HepG2 (cell line): ENCODE results near the gene APBB1. TPM values are rescaled to one million over a fixed set of nuclear protein-coding genes. Genes with fewer than 3 reads are reported as not detected.

ENCODE experiments used
- ATAC-seq: fragments of 200-7000 bp; cut with Tn5 transposase; 3 replicates; pipeline ENCODE4 v1.9.1; 2020; ENCODE audit warnings: mild to moderate bottlenecking, moderate library complexity
- BruUV-seq: library from RNA; stranded (reverse); fragments of 400-500 nt; replicated peaks from 2 replicates; lab custom pipeline; 2021; lab: Mats Ljungman, UMichigan
- CTCF ChIA-PET: fragments of 300-600 bp; formaldehyde crosslinking; extraction: SDS; loops from one replicate; lab custom pipeline; 2021; ENCODE audit warnings: low total read pairs, inconsistent platforms, low intra/inter-chr PET ratio; lab: Yijun Ruan, JAX
- POLR2A ChIA-PET: fragments of 350-600 bp; sonication (Branson Sonifier 250); formaldehyde crosslinking; loops from one replicate; lab custom pipeline; 2020; ENCODE audit warnings: antibody characterized with exemption, inconsistent platforms; lab: Yijun Ruan, JAX
- DNase-seq: peaks from one replicate; pipeline ENCODE4 v3.0.0-alpha.2; 2015; ENCODE audit warnings: low spot score
- FAIRE-seq: peaks from 3 replicates; lab custom pipeline; 2011; peaks lifted over from hg19 to GRCh38; lab: Jason Lieb, UNC
- H2AFZ ChIP-seq: one replicate; pipeline ENCODE4 v1.6.1; 2011; ENCODE audit warnings: low read length, inconsistent platforms
- H3K27ac ChIP-seq: fragments of 300-600 bp; 3 replicates; pipeline ENCODE4 v1.8.0; 2011; ENCODE audit warnings: mixed run types, mild to moderate bottlenecking, mixed read lengths, low read length, inconsistent platforms; ENCODE audit not compliant: insufficient read depth; ENCODE audit errors: extremely low read length
- H3K27me3 ChIP-seq, 2 experiments: fragments of 200-600 bp in 1 of 2; 2 replicates in 1 of 2; 3 replicates in 1 of 2; pipeline versions ENCODE4 v1.6.0 to v1.8.0; 2011; ENCODE audit warnings: low read length in 2 of 2, mild to moderate bottlenecking in 2 of 2, moderate library complexity in 2 of 2, inconsistent platforms in 1 of 2; ENCODE audit not compliant: insufficient read depth in 2 of 2, control insufficient read depth in 1 of 2
- H3K36me3 ChIP-seq, 2 experiments: fragments of 200-600 bp in 1 of 2; replicated peaks in 1 of 2; 2 replicates in 1 of 2; 3 replicates in 1 of 2; pipeline versions ENCODE4 v1.5.1 to v1.8.0; 2011; ENCODE audit warnings: low read length in 2 of 2, inconsistent platforms in 1 of 2; ENCODE audit not compliant: insufficient read depth in 2 of 2, control insufficient read depth in 1 of 2
- H3K4me1 ChIP-seq: 2 replicates; pipeline ENCODE4 v1.5.1; 2012; ENCODE audit warnings: low read length, inconsistent platforms; ENCODE audit not compliant: insufficient read depth
- H3K4me2 ChIP-seq: 2 replicates; pipeline ENCODE4 v1.6.0; 2011; ENCODE audit warnings: low read depth, low read length, inconsistent platforms
- H3K4me3 ChIP-seq, 3 experiments: fragments of 200-600 bp in 1 of 3; sonication (generic), shearing (Covaris generic) in 1 of 3; replicated peaks in 1 of 3; 2 replicates each; pipeline ENCODE4 v1.5.1; 2011 to 2016; ENCODE audit warnings: low read length in 3 of 3, inconsistent platforms in 2 of 3, low read depth in 2 of 3, mild to moderate bottlenecking in 2 of 3, control low read depth in 1 of 3, mixed read lengths in 1 of 3; ENCODE audit not compliant: insufficient read depth in 1 of 3
- H3K79me2 ChIP-seq: one replicate; pipeline ENCODE4 v1.6.1; 2011; ENCODE audit warnings: low read length, inconsistent platforms; ENCODE audit not compliant: insufficient read depth
- H3K9ac ChIP-seq: 2 replicates; pipeline ENCODE4 v1.6.0; 2011; ENCODE audit warnings: mild to moderate bottlenecking, low read depth, low read length, inconsistent platforms; ENCODE audit not compliant: insufficient read depth
- H3K9me3 ChIP-seq: 2 replicates; pipeline ENCODE4 v1.5.1; 2012; ENCODE audit warnings: mild to moderate bottlenecking, low read length
- H4K20me1 ChIP-seq: 2 replicates; pipeline ENCODE4 v1.6.0; 2011; ENCODE audit warnings: inconsistent platforms, mild to moderate bottlenecking, low read length, moderate library complexity; ENCODE audit not compliant: insufficient read depth
- FIP1L1 ChIP-seq: fragments of 200-400 bp; formaldehyde crosslinking; IDR thresholded peaks from 2 replicates; pipeline ENCODE4 v1.6.1; 2018; ENCODE audit warnings: low read depth, mild to moderate bottlenecking, low read length, moderate library complexity, borderline replicate concordance; ENCODE audit not compliant: insufficient read depth
- HINFP ChIP-seq: sonication (generic); formaldehyde crosslinking; IDR thresholded peaks from 2 replicates; pipeline ENCODE4 v1.4.0; 2020; ENCODE audit warnings: low read depth, mild to moderate bottlenecking, missing genetic modification reagents
- HMG20B ChIP-seq: conservative IDR thresholded peaks from 2 replicates; pipeline ENCODE4 v1.6.1; 2016; ENCODE audit warnings: missing genetic modification reagents, missing compliant biosample characterization
- HNF4A ChIP-seq: sonication (generic); formaldehyde crosslinking; IDR thresholded peaks from 2 replicates; pipeline ENCODE4 v1.4.0; 2020; ENCODE audit warnings: missing genetic modification reagents
- HOXA3 ChIP-seq: sonication (generic); formaldehyde crosslinking; IDR thresholded peaks from 2 replicates; pipeline ENCODE4 v1.5.0; 2020; ENCODE audit warnings: missing genetic modification reagents
- KDM1A ChIP-seq: IDR thresholded peaks from 2 replicates; pipeline ENCODE4 v1.6.1; 2016; ENCODE audit warnings: missing compliant biosample characterization
- MLLT10 ChIP-seq: sonication (generic); formaldehyde crosslinking; IDR thresholded peaks from 2 replicates; pipeline ENCODE4 v1.4.0; 2020; ENCODE audit warnings: missing genetic modification reagents
- MTA1 ChIP-seq: sonication (generic); formaldehyde crosslinking; IDR thresholded peaks from 2 replicates; pipeline ENCODE4 v1.4.0; 2020; ENCODE audit warnings: missing genetic modification reagents, mild to moderate bottlenecking, borderline replicate concordance
- MYPOP ChIP-seq: sonication (generic); formaldehyde crosslinking; IDR thresholded peaks from 2 replicates; pipeline ENCODE4 v1.8.1; 2023; ENCODE audit warnings: mild to moderate bottlenecking, moderate library complexity, missing genetic modification reagents
- NFIB ChIP-seq: sonication (generic); formaldehyde crosslinking; IDR thresholded peaks from 2 replicates; pipeline ENCODE4 v1.9.0; 2021; ENCODE audit warnings: missing genetic modification reagents, mild to moderate bottlenecking, borderline replicate concordance
- SMAD1 ChIP-seq: sonication (generic); formaldehyde crosslinking; IDR thresholded peaks from 2 replicates; pipeline ENCODE4 v1.4.0; 2020; ENCODE audit warnings: missing genetic modification reagents, low read depth, mild to moderate bottlenecking, borderline replicate concordance
- TEF ChIP-seq: sonication (generic); formaldehyde crosslinking; IDR thresholded peaks from 2 replicates; pipeline ENCODE4 v1.5.0; 2020; ENCODE audit warnings: missing genetic modification reagents
- ZFP41 ChIP-seq: sonication (generic); formaldehyde crosslinking; IDR thresholded peaks from 2 replicates; pipeline ENCODE4 v1.4.0; 2020; ENCODE audit warnings: mild to moderate bottlenecking, missing genetic modification reagents, borderline replicate concordance
- ZKSCAN1 ChIP-seq: fragments of 150-350 bp; IDR thresholded peaks from 2 replicates; pipeline ENCODE4 v1.6.1; 2014; ENCODE audit warnings: low read length
- ZNF549 ChIP-seq: sonication (generic); formaldehyde crosslinking; IDR thresholded peaks from 2 replicates; pipeline ENCODE4 v1.5.0; 2020; ENCODE audit warnings: missing genetic modification reagents
- ZNF577 ChIP-seq: sonication (generic); formaldehyde crosslinking; IDR thresholded peaks from 2 replicates; pipeline ENCODE4 v1.4.0; 2020; ENCODE audit warnings: mild to moderate bottlenecking, low read depth, missing genetic modification reagents, borderline replicate concordance
- ZNF766 ChIP-seq: sonication (generic); formaldehyde crosslinking; IDR thresholded peaks from 2 replicates; pipeline ENCODE4 v1.5.0; 2020; ENCODE audit warnings: missing genetic modification reagents, borderline replicate concordance
- WGBS: methylation state at CpG from one replicate; pipeline ENCODE4 v1.1.6; 2017; ENCODE audit warnings: low lambda C conversion rate; 5-methylcytosine and 5-hydroxymethylcytosine counted together
- in situ Hi-C: cut with HindIII; loops from 2 replicates; pipeline ENCODE4 v1.10.0; 2017; ENCODE audit warnings: low pct_unique_long_range_greater_than_20kb; ENCODE audit not compliant: extremely low pct_ligation_motif_present
- intact Hi-C: fragments of 100-400 bp; cut with micrococcal nuclease; formaldehyde crosslinking; loops from one replicate; pipeline ENCODE4 v1.10.0; 2022; ENCODE audit not compliant: unreplicated experiment
- polyA plus RNA-seq, 8 experiments: library from polyadenylated mRNA; depleted of rRNA in 3 of 8; stranded (reverse) in 7 of 8; unstranded in 1 of 8; fragments of >200 nt; fragmentation: Illumina TruSeq in 4 of 8; extraction: Trizol in 4 of 8; gene quantifications; 2 replicates each; pipeline versions ENCODE4 v1.2.1 to v1.2.3, GENCODE V29; 2011 to 2016; ENCODE audit warnings: low read depth in 4 of 8, missing spikeins in 1 of 8, mixed read lengths in 1 of 8; ENCODE audit not compliant: insufficient read depth in 1 of 8
- total RNA-seq, 5 experiments: library from RNA; depleted of rRNA; stranded (reverse); fragments of >200 nt; fragmentation: Illumina TruSeq; extraction: Trizol; gene quantifications; 2 replicates each; pipeline ENCODE4 v1.2.3, GENCODE V29; 2016; ENCODE audit warnings: low read depth in 1 of 5
- TF ChIP-seq, protein P1 (sequence below): sonication (generic); formaldehyde crosslinking; IDR thresholded peaks from 2 replicates; pipeline ENCODE4 v1.9.0; 2021; ENCODE audit warnings: missing genetic modification reagents, borderline replicate concordance

APBB1 gene
- total and polyA plus RNA-seq, 2 of the 13 experiments (the other 11 are each of a cell fraction or from before 2014, with no cell fraction given): 1.7 to 3.5 TPM

GRCh38 chr11:6385046-6385777, 33.7 kb downstream of the APBB1 start:
- H3K36me3 ChIP-seq: no peaks in the 10 kb centered on the region
- ChIA-PET POLR2A (interaction anchor here (1.7 kb wide), 1 partner anchor 56 kb away, joined by 4 read pairs; the partner anchor contains the start of gene HPX), CTCF (no interaction called here)
- ATAC-seq (no peak), FAIRE-seq (no peak), DNase-seq (no peak)
- no peaks in the 10 kb centered on the region for H4K20me1 ChIP-seq
- no peaks in the 10 kb centered on the region for H3K9me3 ChIP-seq
- WGBS: 80% methylated on average over 7 of the region's 7 CpGs
- peaks cover 29% of the 10 kb centered on the region for H3K4me1 ChIP-seq
- in situ Hi-C loops: loop anchor here (10.0 kb wide), 1 partner anchor 120 kb away; no protein-coding TSS in a partner anchor
- no peak overlapping the region for H3K9ac ChIP-seq
- intact Hi-C loops: loop anchor here (5.0 to 10.0 kb wide), 2 partner anchors 97 to 300 kb away; partner anchors contain the start of genes ARFIP2, MRPL17 and TIMM10B
- H3K4me3 ChIP-seq: no peak overlapping the region
- no peaks in the 10 kb centered on the region for H3K79me2 ChIP-seq
- peaks cover 1% of the 10 kb centered on the region in 2 experiments; a peak in 4 of 5 replicates for H3K27me3 ChIP-seq
- BruUV-seq: no TSS peak
- no peak overlapping the region for H3K27ac ChIP-seq
- no peak overlapping the region for H2AFZ ChIP-seq
- no peak overlapping the region for H3K4me2 ChIP-seq
- TF ChIP-seq ZNF766 (CRISPR knock-in tag) (no peak), TEF (CRISPR knock-in tag) (no peak), ZKSCAN1 (no peak), ZNF577 (no peak), MTA1 (CRISPR knock-in tag) (no peak), ZFP41 (CRISPR knock-in tag) (no peak), ZNF549 (no peak), KDM1A (no peak), HMG20B (CRISPR knock-in tag) (no peak), SMAD1 (CRISPR knock-in tag) (no peak), HNF4A (CRISPR knock-in tag) (no peak), MYPOP (no peak), FIP1L1 (no peak), HOXA3 (CRISPR knock-in tag) (no peak), HINFP (no peak), NFIB (CRISPR knock-in tag) (no peak), MLLT10 (no peak)
- TF ChIP-seq, protein P1, sequence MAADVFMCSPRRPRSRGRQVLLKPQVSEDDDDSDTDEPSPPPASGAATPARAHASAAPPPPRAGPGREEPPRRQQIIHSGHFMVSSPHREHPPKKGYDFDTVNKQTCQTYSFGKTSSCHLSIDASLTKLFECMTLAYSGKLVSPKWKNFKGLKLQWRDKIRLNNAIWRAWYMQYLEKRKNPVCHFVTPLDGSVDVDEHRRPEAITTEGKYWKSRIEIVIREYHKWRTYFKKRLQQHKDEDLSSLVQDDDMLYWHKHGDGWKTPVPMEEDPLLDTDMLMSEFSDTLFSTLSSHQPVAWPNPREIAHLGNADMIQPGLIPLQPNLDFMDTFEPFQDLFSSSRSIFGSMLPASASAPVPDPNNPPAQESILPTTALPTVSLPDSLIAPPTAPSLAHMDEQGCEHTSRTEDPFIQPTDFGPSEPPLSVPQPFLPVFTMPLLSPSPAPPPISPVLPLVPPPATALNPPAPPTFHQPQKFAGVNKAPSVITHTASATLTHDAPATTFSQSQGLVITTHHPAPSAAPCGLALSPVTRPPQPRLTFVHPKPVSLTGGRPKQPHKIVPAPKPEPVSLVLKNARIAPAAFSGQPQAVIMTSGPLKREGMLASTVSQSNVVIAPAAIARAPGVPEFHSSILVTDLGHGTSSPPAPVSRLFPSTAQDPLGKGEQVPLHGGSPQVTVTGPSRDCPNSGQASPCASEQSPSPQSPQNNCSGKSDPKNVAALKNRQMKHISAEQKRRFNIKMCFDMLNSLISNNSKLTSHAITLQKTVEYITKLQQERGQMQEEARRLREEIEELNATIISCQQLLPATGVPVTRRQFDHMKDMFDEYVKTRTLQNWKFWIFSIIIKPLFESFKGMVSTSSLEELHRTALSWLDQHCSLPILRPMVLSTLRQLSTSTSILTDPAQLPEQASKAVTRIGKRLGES (CRISPR knock-in tag): no peak
